NB4 (cell line): ENCODE measurements around the gene NEO1.

Experiments
- CTCF ChIP-seq: IDR thresholded peaks from one replicate; pipeline ENCODE4 v1.5.1; 2012; ENCODE audit warnings: low read depth, low read length
- MAX ChIP-seq: IDR thresholded peaks from 2 replicates; pipeline ENCODE4 v1.6.1; 2011; ENCODE audit warnings: low read depth, low read length
- POLR2A ChIP-seq: IDR thresholded peaks from 2 replicates; pipeline ENCODE4 v1.6.1; 2011; ENCODE audit warnings: mild to moderate bottlenecking; ENCODE audit not compliant: insufficient read length; ENCODE audit errors: extremely low read depth

- TF ChIP-seq POLR2A (no peak), CTCF (no peak), MAX (no peak)
These were observed 57.9 kb downstream of the NEO1 start for GRCh38 chr15:73110201-73110600.
